Ishikawa (cell line): ENCODE results near the gene CD82.

Experiments
- EP300 ChIP-seq: IDR thresholded peaks from 2 replicates; pipeline ENCODE4 v1.6.1; 2012; ENCODE audit warnings: borderline replicate concordance
- FOXM1 ChIP-seq: IDR thresholded peaks from 2 replicates; pipeline ENCODE4 v1.6.1; 2012; ENCODE audit warnings: low read depth, borderline replicate concordance
- NFIC ChIP-seq: IDR thresholded peaks from 2 replicates; pipeline ENCODE4 v1.6.1; 2012
- RAD21 ChIP-seq: IDR thresholded peaks from 2 replicates; pipeline ENCODE4 v1.6.1; 2012; ENCODE audit warnings: low read depth
- TCF12 ChIP-seq: IDR thresholded peaks from 2 replicates; pipeline ENCODE4 v1.6.1; 2012; ENCODE audit warnings: low read depth
- TF ChIP-seq, protein P1 (sequence below): IDR thresholded peaks from 2 replicates; pipeline ENCODE4 v1.6.1; 2012
- TF ChIP-seq, protein P2 (sequence below): IDR thresholded peaks from 2 replicates; pipeline ENCODE4 v1.6.1; 2012; ENCODE audit warnings: low read depth, mild to moderate bottlenecking

DNA sequence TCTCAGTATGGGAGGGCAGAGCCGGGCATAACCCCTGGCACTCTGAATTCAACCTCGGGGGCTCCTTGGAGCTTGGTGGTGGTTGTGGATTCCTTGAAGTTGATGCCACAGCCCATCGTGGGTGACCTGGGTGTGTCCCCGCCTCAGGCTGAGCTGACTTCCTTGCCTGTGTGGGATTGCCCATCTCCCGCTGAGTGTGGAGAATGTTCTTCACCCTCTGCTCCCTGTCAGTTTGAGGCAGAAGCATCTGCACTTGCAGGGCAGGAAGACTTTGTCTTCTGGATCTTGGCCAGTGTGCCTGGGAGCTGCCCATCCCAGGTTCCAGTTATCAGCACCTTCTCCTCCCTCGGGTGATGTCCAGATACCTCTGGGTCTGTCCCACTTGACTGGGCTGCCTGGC is 25.3 kb downstream of the CD82 start:
- TF ChIP-seq TCF12 (no peak), EP300 (no peak), RAD21 (no peak), NFIC (no peak), FOXM1 (no peak)
- TF ChIP-seq, protein P1, sequence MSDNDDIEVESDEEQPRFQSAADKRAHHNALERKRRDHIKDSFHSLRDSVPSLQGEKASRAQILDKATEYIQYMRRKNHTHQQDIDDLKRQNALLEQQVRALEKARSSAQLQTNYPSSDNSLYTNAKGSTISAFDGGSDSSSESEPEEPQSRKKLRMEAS = no peak
- TF ChIP-seq, protein P2, sequence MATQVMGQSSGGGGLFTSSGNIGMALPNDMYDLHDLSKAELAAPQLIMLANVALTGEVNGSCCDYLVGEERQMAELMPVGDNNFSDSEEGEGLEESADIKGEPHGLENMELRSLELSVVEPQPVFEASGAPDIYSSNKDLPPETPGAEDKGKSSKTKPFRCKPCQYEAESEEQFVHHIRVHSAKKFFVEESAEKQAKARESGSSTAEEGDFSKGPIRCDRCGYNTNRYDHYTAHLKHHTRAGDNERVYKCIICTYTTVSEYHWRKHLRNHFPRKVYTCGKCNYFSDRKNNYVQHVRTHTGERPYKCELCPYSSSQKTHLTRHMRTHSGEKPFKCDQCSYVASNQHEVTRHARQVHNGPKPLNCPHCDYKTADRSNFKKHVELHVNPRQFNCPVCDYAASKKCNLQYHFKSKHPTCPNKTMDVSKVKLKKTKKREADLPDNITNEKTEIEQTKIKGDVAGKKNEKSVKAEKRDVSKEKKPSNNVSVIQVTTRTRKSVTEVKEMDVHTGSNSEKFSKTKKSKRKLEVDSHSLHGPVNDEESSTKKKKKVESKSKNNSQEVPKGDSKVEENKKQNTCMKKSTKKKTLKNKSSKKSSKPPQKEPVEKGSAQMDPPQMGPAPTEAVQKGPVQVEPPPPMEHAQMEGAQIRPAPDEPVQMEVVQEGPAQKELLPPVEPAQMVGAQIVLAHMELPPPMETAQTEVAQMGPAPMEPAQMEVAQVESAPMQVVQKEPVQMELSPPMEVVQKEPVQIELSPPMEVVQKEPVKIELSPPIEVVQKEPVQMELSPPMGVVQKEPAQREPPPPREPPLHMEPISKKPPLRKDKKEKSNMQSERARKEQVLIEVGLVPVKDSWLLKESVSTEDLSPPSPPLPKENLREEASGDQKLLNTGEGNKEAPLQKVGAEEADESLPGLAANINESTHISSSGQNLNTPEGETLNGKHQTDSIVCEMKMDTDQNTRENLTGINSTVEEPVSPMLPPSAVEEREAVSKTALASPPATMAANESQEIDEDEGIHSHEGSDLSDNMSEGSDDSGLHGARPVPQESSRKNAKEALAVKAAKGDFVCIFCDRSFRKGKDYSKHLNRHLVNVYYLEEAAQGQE = no peak
